ENCODE measurements around the gene PCSK5.

- TF ChIP-seq CTCF (IDR thresholded peaks at IDR 0.05) (no peak), POLR2AphosphoS5 (IDR thresholded peaks at IDR 0.05) (no peak)
These were observed 20.9 kb downstream of the PCSK5 start for GRCh38 chr9:75911390-75911789.
